ENCODE results near the gene CSN3.

The CSN3 gene

GRCh38 chr4:70299643-70300042 lies 57.2 kb downstream of the CSN3 start:
- TF ChIP-seq ELK4 (IDR thresholded peaks at IDR 0.05; ENCODE audit: borderline replicate concordance, low read depth, low read length) = no peak
- TF ChIP-seq, protein P1, sequence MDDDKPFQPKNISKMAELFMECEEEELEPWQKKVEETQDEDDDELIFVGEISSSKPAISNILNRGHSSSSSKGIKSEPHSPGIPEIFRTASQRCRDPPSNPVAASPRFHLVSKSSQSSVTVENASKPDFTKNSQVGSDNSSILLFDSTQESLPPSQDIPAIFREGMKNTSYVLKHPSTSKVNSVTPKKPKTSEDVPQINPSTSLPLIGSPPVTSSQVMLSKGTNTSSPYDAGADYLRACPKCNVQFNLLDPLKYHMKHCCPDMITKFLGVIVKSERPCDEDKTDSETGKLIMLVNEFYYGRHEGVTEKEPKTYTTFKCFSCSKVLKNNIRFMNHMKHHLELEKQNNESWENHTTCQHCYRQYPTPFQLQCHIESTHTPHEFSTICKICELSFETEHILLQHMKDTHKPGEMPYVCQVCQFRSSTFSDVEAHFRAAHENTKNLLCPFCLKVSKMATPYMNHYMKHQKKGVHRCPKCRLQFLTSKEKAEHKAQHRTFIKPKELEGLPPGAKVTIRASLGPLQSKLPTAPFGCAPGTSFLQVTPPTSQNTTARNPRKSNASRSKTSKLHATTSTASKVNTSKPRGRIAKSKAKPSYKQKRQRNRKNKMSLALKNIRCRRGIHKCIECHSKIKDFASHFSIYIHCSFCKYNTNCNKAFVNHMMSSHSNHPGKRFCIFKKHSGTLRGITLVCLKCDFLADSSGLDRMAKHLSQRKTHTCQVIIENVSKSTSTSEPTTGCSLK (tag by site-specific recombination; IDR thresholded peaks at IDR 0.05) = no peak
- TF ChIP-seq ZNF354C (tag by site-specific recombination; IDR thresholded peaks at IDR 0.05; ENCODE audit: borderline replicate concordance, low read depth) = no peak
- no peaks in the 10 kb centered on the region for H3K4me1 ChIP-seq (ENCODE audit: control insufficient read depth, insufficient read depth, low read length)
- H3K36me3 ChIP-seq (ENCODE audit: control insufficient read depth in 2 of 2, insufficient read depth in 1 of 2, low read length in 2 of 2) = no peaks in the 10 kb centered on the region
- ChIA-PET CTCF (no interaction called here), POLR2A (no interaction called here)
- H3K27ac ChIP-seq (ENCODE audit: extremely low read depth, low read depth, low read length) = no peak overlapping the region
- no peaks in the 10 kb centered on the region for H3K9me3 ChIP-seq (ENCODE audit: control insufficient read depth, insufficient read depth, low read depth, low read length)
- no peak overlapping the region for H3K4me3 ChIP-seq (ENCODE audit: low read depth, low read length)

DNA sequence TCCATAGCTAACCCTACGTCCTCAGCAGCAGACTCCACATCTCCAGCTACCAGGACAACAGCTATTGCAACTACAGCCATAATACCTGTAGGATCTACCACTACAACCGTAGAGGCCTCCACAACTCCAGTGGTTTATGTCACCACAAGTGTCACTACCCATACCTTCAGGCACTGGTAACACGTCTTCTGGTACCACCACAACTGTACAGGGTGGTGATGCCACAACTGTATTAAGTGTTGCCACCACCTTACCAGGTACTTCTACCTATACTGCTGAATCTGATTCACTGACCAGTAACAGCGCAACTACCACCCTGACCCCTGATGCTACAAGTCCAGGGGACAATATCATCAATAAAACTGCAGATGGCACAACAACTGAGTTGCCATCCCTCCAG lies 57.8 kb downstream of the CSN3 start:
- CTCF ChIA-PET = no interaction called here

More for the DNA sequence above, 57.8 kb downstream of the CSN3 start:
- Histone ChIP-seq H3K36me3 (ENCODE audit: control insufficient read depth in 2 of 2, insufficient read depth in 1 of 2, low read length in 2 of 2) (no peaks in the 10 kb centered on the region), H3K4me3 (ENCODE audit: low read depth, low read length) (no peak overlapping the region), H3K27ac (ENCODE audit: extremely low read depth, low read depth, low read length) (no peak overlapping the region), H3K4me1 (ENCODE audit: control insufficient read depth, insufficient read depth, low read length) (no peaks in the 10 kb centered on the region), H3K9me3 (ENCODE audit: control insufficient read depth, insufficient read depth, low read depth, low read length) (no peaks in the 10 kb centered on the region)
- no peak for TF ChIP-seq ZNF518A (tag by site-specific recombination; conservative IDR thresholded peaks at IDR 0.05; ENCODE audit: low read depth)
- TF ChIP-seq, protein P2, sequence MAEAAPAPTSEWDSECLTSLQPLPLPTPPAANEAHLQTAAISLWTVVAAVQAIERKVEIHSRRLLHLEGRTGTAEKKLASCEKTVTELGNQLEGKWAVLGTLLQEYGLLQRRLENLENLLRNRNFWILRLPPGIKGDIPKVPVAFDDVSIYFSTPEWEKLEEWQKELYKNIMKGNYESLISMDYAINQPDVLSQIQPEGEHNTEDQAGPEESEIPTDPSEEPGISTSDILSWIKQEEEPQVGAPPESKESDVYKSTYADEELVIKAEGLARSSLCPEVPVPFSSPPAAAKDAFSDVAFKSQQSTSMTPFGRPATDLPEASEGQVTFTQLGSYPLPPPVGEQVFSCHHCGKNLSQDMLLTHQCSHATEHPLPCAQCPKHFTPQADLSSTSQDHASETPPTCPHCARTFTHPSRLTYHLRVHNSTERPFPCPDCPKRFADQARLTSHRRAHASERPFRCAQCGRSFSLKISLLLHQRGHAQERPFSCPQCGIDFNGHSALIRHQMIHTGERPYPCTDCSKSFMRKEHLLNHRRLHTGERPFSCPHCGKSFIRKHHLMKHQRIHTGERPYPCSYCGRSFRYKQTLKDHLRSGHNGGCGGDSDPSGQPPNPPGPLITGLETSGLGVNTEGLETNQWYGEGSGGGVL (tag by site-specific recombination; IDR thresholded peaks at IDR 0.05) = no peak
- no peak for TF ChIP-seq ZNF121 (tag by site-specific recombination; IDR thresholded peaks at IDR 0.05)
- no peak for TF ChIP-seq KLF16 (tag by site-specific recombination; IDR thresholded peaks at IDR 0.05)
- no peak for TF ChIP-seq ZNF274 (IDR thresholded peaks at IDR 0.05; ENCODE audit: low read length)
- no peak for TF ChIP-seq ZNF274 (tag by site-specific recombination; IDR thresholded peaks at IDR 0.05; ENCODE audit: borderline replicate concordance)
- no peak for TF ChIP-seq ZXDB (tag by site-specific recombination; IDR thresholded peaks at IDR 0.05)
- no peak for TF ChIP-seq ZNF521 (tag by site-specific recombination; IDR thresholded peaks at IDR 0.05)
- no peak for TF ChIP-seq ZNF426 (tag by site-specific recombination; IDR thresholded peaks at IDR 0.05)
- TF ChIP-seq ZNF600 (tag by site-specific recombination; IDR thresholded peaks at IDR 0.05) = no peak
- no peak for TF ChIP-seq HOXD13 (CRISPR knock-in tag; IDR thresholded peaks at IDR 0.05; ENCODE audit: borderline replicate concordance)
- no peak for TF ChIP-seq ZNF114 (tag by site-specific recombination; IDR thresholded peaks at IDR 0.05)
- POLR2A ChIA-PET = no interaction called here
